IPS DF 6.9 (cell line): Measurements from ENCODE around the gene NMU.

Experiments used
- DNase-seq: peaks from one replicate; pipeline ENCODE4 v3.0.0-alpha.2; 2013; ENCODE audit warnings: low read depth, low spot score
- H3K27ac ChIP-seq: one replicate; pipeline ENCODE4 v1.5.1; 2013; ENCODE audit warnings: low read length, control low read depth
- H3K27me3 ChIP-seq: 2 replicates; pipeline ENCODE4 v1.6.1; 2013; ENCODE audit warnings: mild to moderate bottlenecking, low read length; ENCODE audit not compliant: control insufficient read depth, insufficient read depth
- H3K36me3 ChIP-seq: 2 replicates; pipeline ENCODE4 v1.6.1; 2013; ENCODE audit warnings: low read length; ENCODE audit not compliant: control insufficient read depth, insufficient read depth
- H3K4me1 ChIP-seq: 2 replicates; pipeline ENCODE4 v1.6.1; 2013; ENCODE audit warnings: low read length; ENCODE audit not compliant: control insufficient read depth, insufficient read depth
- H3K4me3 ChIP-seq: 2 replicates; pipeline ENCODE4 v1.5.1; 2013; ENCODE audit warnings: mild to moderate bottlenecking, low read length
- H3K9me3 ChIP-seq: 2 replicates; pipeline ENCODE4 v1.6.1; 2013; ENCODE audit warnings: low read length, inconsistent platforms; ENCODE audit not compliant: control insufficient read depth, insufficient read depth
- WGBS: extraction: QIAGEN DNeasy Blood & Tissue Kit; methylation state at CpG from one replicate; pipeline ENCODE4 v1.1.7; 2013; ENCODE audit warnings: mixed read lengths, missing lambda C conversion rate; ENCODE audit not compliant: insufficient read length, insufficient coverage; 5-methylcytosine and 5-hydroxymethylcytosine counted together

Gene NMU

GRCh38 chr4:55666535-55666934 lies 30.4 kb upstream of the NMU start:
- Histone ChIP-seq H3K27ac (no peak overlapping the region), H3K36me3 (no peaks in the 10 kb centered on the region), H3K4me3 (no peak overlapping the region), H3K27me3 (no peaks in the 10 kb centered on the region), H3K4me1 (no peaks in the 10 kb centered on the region; the same call in 1 of the 2 replicates), H3K9me3 (no peaks in the 10 kb centered on the region)
- no CpG with 5 or more reads among the region's 1 CpG for WGBS
- no peak for DNase-seq

DNA sequence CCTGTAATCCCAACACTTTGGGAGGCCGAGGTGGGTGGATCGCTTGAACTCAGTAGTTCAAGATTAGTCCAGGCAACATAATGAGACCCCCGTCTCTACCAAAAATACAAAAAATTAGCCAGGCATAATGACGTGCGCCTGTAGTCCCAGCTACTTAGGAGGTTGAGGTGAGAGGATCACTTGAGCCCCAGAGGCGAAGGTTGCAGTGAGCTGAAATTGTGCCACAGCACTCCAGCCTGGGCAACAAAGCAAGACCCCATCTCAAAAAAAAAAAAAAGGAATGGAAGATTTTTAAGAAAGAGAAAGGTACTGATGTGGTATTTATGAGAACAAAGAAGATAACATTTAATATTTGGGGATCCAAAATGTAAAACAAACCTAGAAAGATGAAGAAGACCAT lies 27.0 kb upstream of the NMU start:
- WGBS = no CpG with 5 or more reads among the region's 6 CpGs
- no peak overlapping the region for H3K27ac ChIP-seq
- H3K9me3 ChIP-seq = no peaks in the 10 kb centered on the region
- H3K27me3 ChIP-seq = no peaks in the 10 kb centered on the region
- no peak for DNase-seq
- H3K4me1 ChIP-seq = no peaks in the 10 kb centered on the region; the same call in 1 of the 2 replicates
- no peaks in the 10 kb centered on the region for H3K36me3 ChIP-seq
- H3K4me3 ChIP-seq = no peak overlapping the region

- H3K4me1 ChIP-seq = no peaks in the 10 kb centered on the region; the same call in 1 of the 2 replicates
- no peak overlapping the region for H3K4me3 ChIP-seq
- no peak overlapping the region for H3K27ac ChIP-seq
- no peaks in the 10 kb centered on the region for H3K9me3 ChIP-seq
- WGBS = no CpG with 5 or more reads among the region's 5 CpGs
- H3K36me3 ChIP-seq = no peaks in the 10 kb centered on the region
- no peak for DNase-seq
- H3K27me3 ChIP-seq = no peaks in the 10 kb centered on the region
Observed at GRCh38 chr4:55661398-55662056, 25.4 kb upstream of the NMU start.

GRCh38 chr4:55658657-55659056 lies 22.6 kb upstream of the NMU start:
- no CpG with 5 or more reads among the region's 5 CpGs for WGBS
- DNase-seq = no peak

DNA sequence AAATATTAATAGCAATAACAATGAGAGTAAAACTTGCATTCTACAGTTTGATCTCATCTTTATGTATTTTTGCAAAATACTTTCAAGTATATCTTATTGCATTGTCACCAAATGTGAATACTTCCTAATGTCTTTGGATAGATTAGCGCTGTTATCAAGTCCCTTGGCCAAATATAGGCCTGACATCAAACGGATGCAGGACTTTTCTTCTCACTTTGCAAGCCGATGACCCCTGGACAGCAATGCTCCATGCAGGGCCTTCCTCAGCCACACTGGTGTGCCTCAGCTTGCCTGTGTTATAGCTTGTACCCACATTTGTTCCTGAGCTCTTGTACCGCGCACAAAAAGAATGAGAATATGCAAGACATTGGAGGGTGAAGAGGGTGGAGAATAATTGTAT lies 18.0 kb upstream of the NMU start:
- H3K9me3 ChIP-seq = no peaks in the 10 kb centered on the region
- no peaks in the 10 kb centered on the region for H3K4me1 ChIP-seq
- no peaks in the 10 kb centered on the region for H3K36me3 ChIP-seq
- WGBS = no CpG with 5 or more reads among the region's 5 CpGs
- no peaks in the 10 kb centered on the region for H3K27me3 ChIP-seq
- no peak for DNase-seq
- H3K27ac ChIP-seq = no peak overlapping the region
- H3K4me3 ChIP-seq = no peak overlapping the region

More at GRCh38 chr4:55658657-55659056, 22.6 kb upstream of the NMU start:
- H3K9me3 ChIP-seq = no peaks in the 10 kb centered on the region
- H3K27me3 ChIP-seq = no peaks in the 10 kb centered on the region
- no peaks in the 10 kb centered on the region for H3K36me3 ChIP-seq
- H3K4me3 ChIP-seq = no peak overlapping the region
- no peak overlapping the region for H3K27ac ChIP-seq
- no peaks in the 10 kb centered on the region; the same call in 1 of the 2 replicates for H3K4me1 ChIP-seq

DNA sequence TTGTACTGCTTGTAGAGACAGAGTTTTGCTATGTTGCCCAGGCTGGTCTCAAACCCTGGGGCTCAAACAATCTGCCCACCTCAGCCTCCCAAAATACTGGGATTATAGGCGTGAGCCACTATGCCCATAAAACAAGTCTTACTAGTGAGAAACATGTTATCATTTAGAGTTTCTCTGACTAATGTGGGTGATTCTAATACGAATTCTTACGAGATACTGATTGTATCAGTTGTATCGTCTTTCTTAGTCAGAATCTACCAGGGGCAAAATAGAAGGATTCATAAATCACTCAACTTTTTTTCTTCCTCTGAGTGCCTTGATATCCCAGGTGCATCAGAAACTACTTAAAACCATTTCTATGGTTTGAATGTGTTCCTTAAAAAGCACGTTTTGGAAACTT lies 14.4 kb upstream of the NMU start:
- Histone ChIP-seq H3K36me3 (no peaks in the 10 kb centered on the region), H3K4me3 (no peak overlapping the region), H3K4me1 (no peaks in the 10 kb centered on the region), H3K9me3 (no peaks in the 10 kb centered on the region), H3K27me3 (no peaks in the 10 kb centered on the region), H3K27ac (no peak overlapping the region)
- WGBS = no CpG with 5 or more reads among the region's 5 CpGs
- DNase-seq = no peak

DNA sequence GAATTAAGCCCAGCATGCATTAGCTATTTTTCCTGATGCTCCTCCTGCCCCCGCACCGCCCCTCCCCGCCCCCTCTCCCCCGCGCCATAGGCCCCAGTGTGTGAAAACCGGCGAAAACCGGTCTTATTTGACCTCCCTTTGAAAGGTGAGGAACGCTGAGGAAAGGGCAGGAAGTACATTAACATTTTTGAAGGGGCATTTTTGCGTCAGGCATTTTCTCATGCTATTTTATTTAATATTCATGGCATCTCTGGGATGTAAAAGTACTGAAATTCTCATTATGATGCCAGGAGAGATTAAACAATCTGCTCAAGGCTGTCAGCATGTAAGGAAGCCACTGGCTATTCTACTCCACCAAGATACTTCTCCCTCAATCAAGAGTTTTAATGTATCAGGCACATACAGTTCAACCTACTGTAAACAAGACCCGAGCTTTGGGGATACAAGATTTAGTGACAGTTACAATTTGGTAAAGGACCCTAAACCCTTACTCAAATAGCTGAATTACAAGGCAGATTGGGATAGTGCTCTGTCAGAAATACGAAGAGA lies 1.2 kb upstream of the NMU start:
- H3K4me3 ChIP-seq = no peak overlapping the region
- WGBS = no CpG with 5 or more reads among the region's 12 CpGs
- H3K27me3 ChIP-seq = peaks cover 6% of the 10 kb centered on the region; the same call in 1 of the 2 replicates
- no peaks in the 10 kb centered on the region for H3K36me3 ChIP-seq
- H3K4me1 ChIP-seq = peaks cover 4% of the 10 kb centered on the region; the same call in 1 of the 2 replicates
- no peaks in the 10 kb centered on the region for H3K9me3 ChIP-seq
- no peak for DNase-seq
- no peak overlapping the region for H3K27ac ChIP-seq

DNA sequence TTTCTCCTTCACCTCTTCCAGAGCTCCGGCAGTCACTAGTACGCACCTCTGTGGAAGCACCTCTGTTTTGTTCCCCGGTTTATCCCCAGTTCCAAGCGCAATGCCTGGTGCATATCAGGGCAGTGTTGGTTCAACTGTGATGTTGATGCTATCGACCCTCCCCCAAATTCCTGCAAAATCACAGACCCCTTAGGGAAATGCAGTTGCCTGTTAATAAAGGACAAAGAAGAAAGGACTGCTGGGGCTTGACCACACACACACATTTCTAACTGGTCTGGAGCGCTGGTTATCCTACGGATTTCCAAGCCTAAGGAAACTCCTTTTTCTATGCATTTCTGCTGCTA lies 530 bp upstream of the NMU start:
- Histone ChIP-seq H3K4me3 (peak overlapping the region; percentile 58; the same call in 1 of the 2 replicates), H3K36me3 (no peaks in the 10 kb centered on the region), H3K27ac (no peak overlapping the region), H3K9me3 (no peaks in the 10 kb centered on the region), H3K4me1 (peaks cover 5% of the 10 kb centered on the region; the same call in 1 of the 2 replicates), H3K27me3 (peaks cover 6% of the 10 kb centered on the region; the same call in 1 of the 2 replicates)
- WGBS = no CpG with 5 or more reads among the region's 7 CpGs
- no peak for DNase-seq

DNA sequence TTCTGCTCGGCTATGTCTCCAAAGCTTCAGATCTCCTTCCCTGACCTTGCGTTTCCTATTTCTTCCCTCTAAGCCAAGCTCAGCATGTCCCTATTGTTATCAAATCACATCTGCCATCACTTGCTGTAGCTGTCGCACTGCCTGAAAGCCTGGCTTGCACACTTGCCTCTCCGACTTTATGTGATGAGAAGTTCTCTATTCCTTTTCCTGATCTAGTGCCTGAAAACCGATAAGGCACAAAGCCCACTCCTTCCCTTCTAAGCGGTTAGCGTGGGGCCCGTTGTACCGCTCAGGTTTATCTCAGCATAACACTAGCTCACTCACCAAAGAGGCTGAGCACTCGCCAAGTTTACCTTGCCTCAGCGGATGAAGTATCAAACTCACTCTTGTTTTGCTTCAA lies 816 bp downstream of the NMU start:
- Histone ChIP-seq H3K27me3 (peaks cover 6% of the 10 kb centered on the region; the same call in 1 of the 2 replicates), H3K9me3 (no peaks in the 10 kb centered on the region), H3K36me3 (no peaks in the 10 kb centered on the region), H3K4me3 (peak overlapping the region; percentile 58; the same call in 1 of the 2 replicates), H3K27ac (no peak overlapping the region), H3K4me1 (peaks cover 5% of the 10 kb centered on the region; the same call in 1 of the 2 replicates)
- WGBS = no CpG with 5 or more reads among the region's 11 CpGs
- DNase-seq = no peak

DNA sequence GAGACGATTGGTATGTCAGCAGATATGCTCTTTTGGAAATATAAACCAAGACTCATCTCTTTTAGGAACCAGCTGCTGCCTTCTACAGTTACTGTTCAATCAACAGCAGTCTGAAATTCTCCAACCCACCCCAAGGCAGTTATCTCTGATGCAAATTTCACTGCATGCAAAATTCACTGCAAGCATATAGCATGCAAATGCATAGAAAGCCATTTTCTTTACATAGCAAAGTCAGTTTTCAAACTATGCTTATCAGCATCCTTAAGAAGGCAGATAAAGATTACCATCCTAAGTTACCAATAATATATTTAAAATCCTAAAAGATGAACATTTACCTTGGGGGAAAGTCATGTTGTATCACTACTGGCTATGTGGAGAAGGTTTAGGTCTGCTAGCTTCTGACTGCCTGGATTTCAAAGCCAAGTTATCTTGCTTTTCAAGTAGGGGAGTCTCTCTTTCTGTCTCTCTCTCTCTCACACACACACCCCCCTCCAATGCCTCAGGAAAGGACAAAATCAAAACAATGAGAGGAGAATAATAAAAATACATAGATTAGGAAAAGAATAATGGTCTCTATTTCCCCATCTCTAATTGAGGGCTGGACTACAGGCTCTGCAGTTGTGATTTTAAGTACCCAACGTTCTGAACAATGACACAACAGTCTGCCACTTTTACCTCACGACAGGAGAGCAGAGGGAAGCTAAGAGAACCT lies 1.5 kb downstream of the NMU start:
- Histone ChIP-seq H3K4me3 (no peak overlapping the region; the same call in 1 of the 2 replicates), H3K27ac (no peak overlapping the region), H3K9me3 (no peaks in the 10 kb centered on the region), H3K27me3 (peaks cover 6% of the 10 kb centered on the region; the same call in 1 of the 2 replicates), H3K36me3 (no peaks in the 10 kb centered on the region), H3K4me1 (peaks cover 5% of the 10 kb centered on the region; the same call in 1 of the 2 replicates)
- no peak for DNase-seq
- WGBS = no CpG with 5 or more reads among the region's 3 CpGs
